GM12875 (cell line): Measurements from ENCODE around the gene ZNF486.
"Not testable (repeated sequence)": the region's sequence is repeated elsewhere in the genome, so short reads cannot be mapped to it uniquely, and the experiment has no call there.

ENCODE experiments used
- H3K4me3 ChIP-seq: one replicate; pipeline ENCODE4 v1.5.1; 2011; ENCODE audit warnings: low read depth, low read length, control low read depth
- TF ChIP-seq, protein P1 (sequence below): IDR thresholded peaks from 2 replicates; pipeline ENCODE4 v1.5.1; 2011; ENCODE audit warnings: low read depth, mild to moderate bottlenecking, control low read depth, inconsistent platforms, low read length, moderate library complexity, borderline replicate concordance; ENCODE audit not compliant: insufficient read depth

The ZNF486 gene

DNA sequence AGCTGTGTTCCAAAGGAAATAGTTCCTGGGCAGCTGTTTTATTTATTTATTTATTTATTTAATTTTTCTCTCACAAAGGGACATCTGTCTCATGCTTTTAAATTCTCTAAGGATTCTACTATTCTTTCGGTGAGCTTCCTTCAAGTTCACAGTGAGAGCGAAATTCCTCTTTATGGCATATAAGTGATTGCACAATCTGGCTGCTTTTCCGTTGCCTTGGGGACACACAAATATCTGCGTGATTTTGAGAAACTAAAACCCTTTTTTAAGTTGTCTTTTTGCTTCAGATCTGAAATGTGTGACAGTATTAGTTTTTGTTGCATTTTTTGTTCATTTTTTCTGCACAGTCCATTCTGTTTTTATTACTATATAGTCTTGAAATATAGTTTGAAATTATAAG is 19.2 kb downstream of the ZNF486 start:
- TF ChIP-seq, protein P1, sequence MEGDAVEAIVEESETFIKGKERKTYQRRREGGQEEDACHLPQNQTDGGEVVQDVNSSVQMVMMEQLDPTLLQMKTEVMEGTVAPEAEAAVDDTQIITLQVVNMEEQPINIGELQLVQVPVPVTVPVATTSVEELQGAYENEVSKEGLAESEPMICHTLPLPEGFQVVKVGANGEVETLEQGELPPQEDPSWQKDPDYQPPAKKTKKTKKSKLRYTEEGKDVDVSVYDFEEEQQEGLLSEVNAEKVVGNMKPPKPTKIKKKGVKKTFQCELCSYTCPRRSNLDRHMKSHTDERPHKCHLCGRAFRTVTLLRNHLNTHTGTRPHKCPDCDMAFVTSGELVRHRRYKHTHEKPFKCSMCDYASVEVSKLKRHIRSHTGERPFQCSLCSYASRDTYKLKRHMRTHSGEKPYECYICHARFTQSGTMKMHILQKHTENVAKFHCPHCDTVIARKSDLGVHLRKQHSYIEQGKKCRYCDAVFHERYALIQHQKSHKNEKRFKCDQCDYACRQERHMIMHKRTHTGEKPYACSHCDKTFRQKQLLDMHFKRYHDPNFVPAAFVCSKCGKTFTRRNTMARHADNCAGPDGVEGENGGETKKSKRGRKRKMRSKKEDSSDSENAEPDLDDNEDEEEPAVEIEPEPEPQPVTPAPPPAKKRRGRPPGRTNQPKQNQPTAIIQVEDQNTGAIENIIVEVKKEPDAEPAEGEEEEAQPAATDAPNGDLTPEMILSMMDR, result no peak
- no peak overlapping the region for H3K4me3 ChIP-seq

DNA sequence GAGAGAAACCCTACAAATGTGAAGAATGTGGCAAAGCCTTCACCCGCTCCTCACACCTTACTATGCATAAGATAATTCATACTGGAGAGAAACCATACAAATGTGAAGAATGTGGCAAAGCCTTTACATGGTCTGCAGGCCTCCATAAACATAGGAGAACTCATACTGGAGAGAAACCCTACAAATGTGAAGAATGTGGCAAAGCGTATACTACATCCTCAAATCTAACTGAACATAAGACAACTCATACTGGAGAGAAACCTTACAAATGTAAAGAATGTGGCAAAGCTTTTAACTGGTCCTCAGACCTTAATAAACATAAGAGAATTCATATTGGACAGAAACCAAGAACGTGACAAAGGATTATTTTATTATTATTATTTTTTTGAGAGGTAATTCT is 30.7 kb downstream of the ZNF486 start:
- TF ChIP-seq, protein P1, result no peak

DNA sequence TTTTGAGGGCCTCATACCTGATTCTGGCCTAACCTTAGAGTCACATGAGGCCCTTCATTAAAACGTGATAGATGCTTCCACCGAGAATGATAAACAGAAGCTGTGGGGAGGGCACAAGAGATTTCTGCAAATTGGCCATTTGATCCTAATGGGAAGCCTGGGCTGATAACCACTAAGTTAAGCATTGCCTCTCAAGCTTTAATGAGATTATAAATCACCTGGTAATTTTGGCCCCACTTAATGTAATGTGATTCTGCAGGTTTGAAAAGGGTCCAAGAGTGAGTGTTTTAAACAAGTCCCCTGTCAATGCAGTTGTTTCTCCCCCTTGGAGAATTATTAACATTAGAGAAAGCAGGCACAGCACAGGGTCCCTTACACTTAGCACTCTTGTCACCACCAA is 42.0 kb downstream of the ZNF486 start:
- no peak overlapping the region for H3K4me3 ChIP-seq
- TF ChIP-seq, protein P1, result no peak

More for the DNA sequence above, 30.7 kb downstream of the ZNF486 start:
- H3K4me3 ChIP-seq, result no peak overlapping the region

DNA sequence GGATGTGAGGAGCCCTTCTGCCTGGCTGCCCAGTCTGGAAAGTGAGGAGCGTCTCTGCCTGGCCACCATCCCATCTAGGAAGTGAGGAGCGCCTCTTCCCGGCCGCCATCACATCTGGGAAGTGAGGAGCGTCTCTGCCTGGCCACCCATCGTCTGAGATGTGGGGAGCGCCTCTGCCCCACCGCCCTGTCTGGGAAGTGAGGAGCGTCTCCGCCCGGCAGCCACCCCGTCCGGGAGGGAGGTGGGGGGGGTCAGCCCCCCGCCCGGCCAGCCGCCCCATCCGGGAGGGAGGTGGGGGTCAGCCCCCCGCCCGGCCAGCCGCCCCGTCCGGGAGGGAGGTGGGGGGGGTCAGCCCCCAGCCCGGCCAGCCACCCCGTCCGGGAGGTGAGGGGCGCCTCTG is 47.4 kb downstream of the ZNF486 start:
- not testable (repeated sequence) for H3K4me3 ChIP-seq

DNA sequence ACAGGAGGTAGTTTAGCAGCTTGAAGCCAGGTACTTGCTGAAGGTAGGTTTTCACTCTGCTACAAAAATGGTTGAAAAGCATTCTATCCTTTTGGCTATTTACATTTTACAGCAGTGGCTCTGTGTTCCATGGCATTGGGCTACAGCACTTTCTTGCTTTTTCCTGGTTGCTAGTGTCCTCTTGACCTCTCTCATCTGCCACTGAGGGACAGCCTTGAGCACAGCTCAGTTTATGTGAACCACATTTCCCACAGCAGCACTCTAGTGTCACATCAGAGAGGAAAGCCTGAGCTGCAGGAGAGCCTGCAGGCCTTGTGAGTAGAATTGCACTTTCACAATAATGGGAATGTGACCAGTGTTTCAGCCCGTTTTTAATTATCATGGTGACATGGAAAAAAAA is 54.6 kb downstream of the ZNF486 start:
- not testable (repeated sequence) for H3K4me3 ChIP-seq

DNA sequence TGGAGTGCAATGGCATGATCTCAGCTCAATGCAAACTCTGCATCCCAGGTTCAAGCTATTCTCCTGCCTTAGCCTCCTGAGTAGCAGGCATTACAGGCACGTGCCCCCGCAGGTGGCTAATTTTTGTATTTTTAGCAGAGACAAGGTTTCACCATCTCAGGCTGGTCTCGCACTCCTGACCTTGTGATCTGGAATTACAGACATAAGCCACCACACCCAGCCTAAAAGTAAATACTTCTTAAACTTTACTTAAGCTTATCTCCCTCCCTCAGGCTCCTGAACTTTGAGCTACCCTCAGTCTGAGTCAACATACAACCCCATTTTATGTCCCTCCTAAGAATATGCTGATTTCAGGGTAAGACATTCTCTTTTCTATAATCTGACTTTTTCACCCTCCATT is 66.1 kb downstream of the ZNF486 start:
- TF ChIP-seq, protein P1, result no peak
- no peak overlapping the region for H3K4me3 ChIP-seq

DNA sequence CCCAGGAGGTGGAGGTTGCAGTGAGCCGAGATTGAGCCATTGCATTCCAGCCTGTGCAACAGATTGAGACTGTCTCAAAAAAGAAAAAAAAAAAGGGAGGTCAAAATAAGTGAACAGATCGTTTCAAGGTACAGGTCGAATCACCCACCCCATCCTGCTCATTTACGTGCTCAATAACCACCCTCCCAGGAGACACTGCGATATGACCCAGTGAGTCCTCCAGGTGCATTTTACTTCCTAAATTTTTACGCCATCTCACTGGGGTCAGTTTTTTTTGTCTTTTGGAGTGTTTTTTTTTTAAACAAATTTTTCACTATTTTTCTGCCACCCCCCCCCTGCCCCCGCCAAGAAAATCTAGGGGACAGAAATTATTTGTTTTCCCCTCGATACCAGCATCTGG is 68.1 kb downstream of the ZNF486 start:
- H3K4me3 ChIP-seq, result no peak overlapping the region
- TF ChIP-seq, protein P1, result no peak

DNA sequence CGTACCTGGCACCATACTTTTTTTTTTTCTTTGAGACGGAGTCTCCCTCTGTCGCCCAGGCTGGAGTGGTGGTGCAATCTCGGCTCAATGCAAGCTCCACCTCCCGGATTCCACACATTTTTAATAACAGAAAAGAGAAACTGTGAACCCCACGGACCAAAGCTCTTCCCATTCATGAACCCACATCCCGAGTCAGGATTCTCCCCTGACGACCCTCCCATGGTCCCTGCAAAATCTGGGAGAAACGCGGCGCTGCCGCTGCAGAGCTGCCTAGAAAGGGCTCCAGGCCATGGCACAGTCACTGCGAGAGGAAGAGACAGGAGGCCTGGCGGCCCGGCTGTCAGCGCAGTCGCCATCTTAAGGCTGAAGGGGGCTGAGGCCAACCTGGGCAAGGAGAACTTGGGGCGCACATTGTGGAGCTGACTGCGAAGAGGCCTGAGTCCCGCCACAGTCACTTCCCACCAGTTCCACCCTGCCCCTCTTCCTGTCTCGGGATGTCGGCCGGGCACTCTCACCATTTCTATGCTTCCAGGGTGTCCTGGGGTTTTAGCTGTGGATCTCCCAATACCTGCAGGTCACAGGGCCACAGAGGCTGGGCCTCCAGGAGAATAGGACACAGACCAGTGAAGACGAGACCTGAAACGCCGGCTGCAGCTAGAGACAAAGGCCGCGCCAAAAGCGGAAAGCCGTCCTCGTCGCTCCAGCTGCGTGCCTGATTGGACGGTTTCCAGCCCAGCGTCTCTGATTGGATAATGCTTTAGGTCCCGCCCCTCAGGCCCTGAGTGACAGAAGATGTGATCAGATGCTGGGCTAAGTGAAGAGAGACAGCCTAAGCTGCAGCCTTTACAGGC is 71.0 kb downstream of the ZNF486 start:
- TF ChIP-seq, protein P1, result no peak
- H3K4me3 ChIP-seq, result no peak overlapping the region
